Endothelial cell of hepatic sinusoid (primary cell): ENCODE measurements around the gene UBA6.

Experiments
- in situ Hi-C: cut with HindIII; loops from 2 replicates; pipeline ENCODE4 v1.10.0; 2017; ENCODE audit warnings: low sequenced_read_pairs

The UBA6 gene

GRCh38 chr4:67581208-67581857 lies 119.6 kb downstream of the UBA6 start:
- in situ Hi-C loops, result no loop called here

- in situ Hi-C loops, result no loop called here
These were observed 120.4 kb downstream of the UBA6 start for GRCh38 chr4:67580577-67580976.

- in situ Hi-C loops, result no loop called here
These were observed 124.4 kb downstream of the UBA6 start for GRCh38 chr4:67576538-67576937.

GRCh38 chr4:67576059-67576466 lies 124.9 kb downstream of the UBA6 start:
- in situ Hi-C loops, result no loop called here

GRCh38 chr4:67575232-67576058 lies 125.5 kb downstream of the UBA6 start:
- in situ Hi-C loops, result no loop called here

- in situ Hi-C loops, result no loop called here
These were observed 127.8 kb downstream of the UBA6 start for GRCh38 chr4:67573193-67573592.

GRCh38 chr4:67571975-67572374 lies 129.0 kb downstream of the UBA6 start:
- in situ Hi-C loops, result no loop called here

GRCh38 chr4:67570537-67570936 lies 130.4 kb downstream of the UBA6 start:
- in situ Hi-C loops, result no loop called here

- in situ Hi-C loops, result no loop called here
These were observed 132.1 kb downstream of the UBA6 start for GRCh38 chr4:67568820-67569219.

- in situ Hi-C loops, result no loop called here
These were observed 134.6 kb downstream of the UBA6 start for GRCh38 chr4:67566335-67566734.

GRCh38 chr4:67565284-67565683 lies 135.7 kb downstream of the UBA6 start:
- in situ Hi-C loops, result no loop called here
